HepG2 (cell line): ENCODE results near the gene RIMBP3C. TPM values are rescaled to one million over a fixed set of nuclear protein-coding genes. Genes with fewer than 3 reads are reported as not detected.

Experiments used
- ATAC-seq: fragments of 200-7000 bp; cut with Tn5 transposase; 3 replicates; pipeline ENCODE4 v1.9.1; 2020; ENCODE audit warnings: mild to moderate bottlenecking, moderate library complexity
- BruUV-seq: library from RNA; stranded (reverse); fragments of 400-500 nt; replicated peaks from 2 replicates; lab custom pipeline; 2021; lab: Mats Ljungman, UMichigan
- CTCF ChIA-PET: fragments of 300-600 bp; formaldehyde crosslinking; extraction: SDS; loops from one replicate; lab custom pipeline; 2021; ENCODE audit warnings: low total read pairs, inconsistent platforms, low intra/inter-chr PET ratio; lab: Yijun Ruan, JAX
- POLR2A ChIA-PET: fragments of 350-600 bp; sonication (Branson Sonifier 250); formaldehyde crosslinking; loops from one replicate; lab custom pipeline; 2020; ENCODE audit warnings: antibody characterized with exemption, inconsistent platforms; lab: Yijun Ruan, JAX
- DNase-seq: peaks from one replicate; pipeline ENCODE4 v3.0.0-alpha.2; 2015; ENCODE audit warnings: low spot score
- FAIRE-seq: peaks from 3 replicates; lab custom pipeline; 2011; peaks lifted over from hg19 to GRCh38; lab: Jason Lieb, UNC
- H2AFZ ChIP-seq: one replicate; pipeline ENCODE4 v1.6.1; 2011; ENCODE audit warnings: low read length, inconsistent platforms
- H3K27ac ChIP-seq: fragments of 300-600 bp; 3 replicates; pipeline ENCODE4 v1.8.0; 2011; ENCODE audit warnings: mixed run types, mild to moderate bottlenecking, mixed read lengths, low read length, inconsistent platforms; ENCODE audit not compliant: insufficient read depth; ENCODE audit errors: extremely low read length
- H3K27me3 ChIP-seq, 2 experiments: fragments of 200-600 bp in 1 of 2; 2 replicates in 1 of 2; 3 replicates in 1 of 2; pipeline versions ENCODE4 v1.6.0 to v1.8.0; 2011; ENCODE audit warnings: low read length in 2 of 2, mild to moderate bottlenecking in 2 of 2, moderate library complexity in 2 of 2, inconsistent platforms in 1 of 2; ENCODE audit not compliant: insufficient read depth in 2 of 2, control insufficient read depth in 1 of 2
- H3K36me3 ChIP-seq, 2 experiments: fragments of 200-600 bp in 1 of 2; replicated peaks in 1 of 2; 2 replicates in 1 of 2; 3 replicates in 1 of 2; pipeline versions ENCODE4 v1.5.1 to v1.8.0; 2011; ENCODE audit warnings: low read length in 2 of 2, inconsistent platforms in 1 of 2; ENCODE audit not compliant: insufficient read depth in 2 of 2, control insufficient read depth in 1 of 2
- H3K4me1 ChIP-seq: 2 replicates; pipeline ENCODE4 v1.5.1; 2012; ENCODE audit warnings: low read length, inconsistent platforms; ENCODE audit not compliant: insufficient read depth
- H3K4me2 ChIP-seq: 2 replicates; pipeline ENCODE4 v1.6.0; 2011; ENCODE audit warnings: low read depth, low read length, inconsistent platforms
- H3K4me3 ChIP-seq, 3 experiments: fragments of 200-600 bp in 1 of 3; sonication (generic), shearing (Covaris generic) in 1 of 3; replicated peaks in 1 of 3; 2 replicates each; pipeline ENCODE4 v1.5.1; 2011 to 2016; ENCODE audit warnings: low read length in 3 of 3, inconsistent platforms in 2 of 3, low read depth in 2 of 3, mild to moderate bottlenecking in 2 of 3, control low read depth in 1 of 3, mixed read lengths in 1 of 3; ENCODE audit not compliant: insufficient read depth in 1 of 3
- H3K79me2 ChIP-seq: one replicate; pipeline ENCODE4 v1.6.1; 2011; ENCODE audit warnings: low read length, inconsistent platforms; ENCODE audit not compliant: insufficient read depth
- H3K9ac ChIP-seq: 2 replicates; pipeline ENCODE4 v1.6.0; 2011; ENCODE audit warnings: mild to moderate bottlenecking, low read depth, low read length, inconsistent platforms; ENCODE audit not compliant: insufficient read depth
- H3K9me3 ChIP-seq: 2 replicates; pipeline ENCODE4 v1.5.1; 2012; ENCODE audit warnings: mild to moderate bottlenecking, low read length
- H4K20me1 ChIP-seq: 2 replicates; pipeline ENCODE4 v1.6.0; 2011; ENCODE audit warnings: inconsistent platforms, mild to moderate bottlenecking, low read length, moderate library complexity; ENCODE audit not compliant: insufficient read depth
- ARNT ChIP-seq: fragments of 450-650 bp; IDR thresholded peaks from 2 replicates; pipeline ENCODE4 v1.6.1; 2017
- FOXC1 ChIP-seq: sonication (generic); formaldehyde crosslinking; IDR thresholded peaks from 2 replicates; pipeline ENCODE4 v1.8.0; 2022; ENCODE audit warnings: mild to moderate bottlenecking, missing genetic modification reagents, borderline replicate concordance
- GMEB2 ChIP-seq: IDR thresholded peaks from 2 replicates; pipeline ENCODE4 v1.6.1; 2016; ENCODE audit warnings: missing biosample characterization, missing genetic modification reagents, low read depth
- HNF4G ChIP-seq, 2 experiments: sonication (generic) in 1 of 2; formaldehyde crosslinking in 1 of 2; IDR thresholded peaks; 2 replicates each; pipeline versions ENCODE4 v1.4.0 to v1.6.1; 2011 to 2020; ENCODE audit warnings: borderline replicate concordance in 2 of 2, low read depth in 2 of 2, mild to moderate bottlenecking in 2 of 2, low read length in 1 of 2, missing genetic modification reagents in 1 of 2, moderate library complexity in 1 of 2
- TOE1 ChIP-seq: sonication (generic); formaldehyde crosslinking; IDR thresholded peaks from 2 replicates; pipeline ENCODE4 v1.4.0; 2020; ENCODE audit warnings: mild to moderate bottlenecking, missing genetic modification reagents
- XRCC5 ChIP-seq: fragments of 200-400 bp; formaldehyde crosslinking; optimal IDR thresholded peaks from 2 replicates; pipeline ENCODE3; 2017; ENCODE audit warnings: mild to moderate bottlenecking, low read length
- ZBTB2 ChIP-seq: sonication (generic); formaldehyde crosslinking; IDR thresholded peaks from 2 replicates; pipeline ENCODE4 v1.8.0; 2022; ENCODE audit warnings: low read depth, missing genetic modification reagents
- ZBTB21 ChIP-seq: sonication (generic); formaldehyde crosslinking; IDR thresholded peaks from 2 replicates; pipeline ENCODE4 v1.4.0; 2020; ENCODE audit warnings: missing genetic modification reagents
- ZNF260 ChIP-seq: sonication (generic); formaldehyde crosslinking; IDR thresholded peaks from 2 replicates; pipeline ENCODE4 v1.4.0; 2020; ENCODE audit warnings: missing genetic modification reagents, low read depth, mild to moderate bottlenecking, borderline replicate concordance
- ZNF615 ChIP-seq: sonication (generic); formaldehyde crosslinking; IDR thresholded peaks from 2 replicates; pipeline ENCODE4 v1.5.0; 2020; ENCODE audit warnings: mild to moderate bottlenecking, missing genetic modification reagents, borderline replicate concordance
- WGBS: methylation state at CpG from one replicate; pipeline ENCODE4 v1.1.6; 2017; ENCODE audit warnings: low lambda C conversion rate; 5-methylcytosine and 5-hydroxymethylcytosine counted together
- in situ Hi-C: cut with HindIII; loops from 2 replicates; pipeline ENCODE4 v1.10.0; 2017; ENCODE audit warnings: low pct_unique_long_range_greater_than_20kb; ENCODE audit not compliant: extremely low pct_ligation_motif_present
- intact Hi-C: fragments of 100-400 bp; cut with micrococcal nuclease; formaldehyde crosslinking; loops from one replicate; pipeline ENCODE4 v1.10.0; 2022; ENCODE audit not compliant: unreplicated experiment
- polyA plus RNA-seq, 8 experiments: library from polyadenylated mRNA; depleted of rRNA in 3 of 8; stranded (reverse) in 7 of 8; unstranded in 1 of 8; fragments of >200 nt; fragmentation: Illumina TruSeq in 4 of 8; extraction: Trizol in 4 of 8; gene quantifications; 2 replicates each; pipeline versions ENCODE4 v1.2.1 to v1.2.3, GENCODE V29; 2011 to 2016; ENCODE audit warnings: low read depth in 4 of 8, missing spikeins in 1 of 8, mixed read lengths in 1 of 8; ENCODE audit not compliant: insufficient read depth in 1 of 8
- total RNA-seq, 5 experiments: library from RNA; depleted of rRNA; stranded (reverse); fragments of >200 nt; fragmentation: Illumina TruSeq; extraction: Trizol; gene quantifications; 2 replicates each; pipeline ENCODE4 v1.2.3, GENCODE V29; 2016; ENCODE audit warnings: low read depth in 1 of 5

Gene RIMBP3C
- total and polyA plus RNA-seq, 2 of the 13 experiments (the other 11 are each of a cell fraction or from before 2014, with no cell fraction given): 0.15 TPM; not detected in 1

- Histone ChIP-seq H3K4me2 (no peak overlapping the region), H3K27me3 (no peaks in the 10 kb centered on the region), H2AFZ (no peak overlapping the region), H3K36me3 (peaks cover 15 to 49% of the 10 kb centered on the region in 2 experiments), H3K4me3 (no peak overlapping the region), H3K9ac (no peak overlapping the region), H3K9me3 (no peaks in the 10 kb centered on the region), H3K27ac (no peak overlapping the region), H3K79me2 (peaks cover 85% of the 10 kb centered on the region), H4K20me1 (peaks cover 71% of the 10 kb centered on the region), H3K4me1 (peaks cover 3% of the 10 kb centered on the region; the same call in 1 of the 2 replicates)
- TF ChIP-seq ARNT (no peak), XRCC5 (no peak), TOE1 (CRISPR knock-in tag) (no peak), HNF4G (IDR thresholded peaks at IDR 0.05; ENCODE audit: borderline replicate concordance, low read depth, low read length) (no peak), HNF4G (CRISPR knock-in tag; IDR thresholded peaks at IDR 0.05; ENCODE audit: borderline replicate concordance, low read depth) (no peak), ZNF615 (CRISPR knock-in tag) (no peak), ZNF260 (CRISPR knock-in tag) (no peak), FOXC1 (CRISPR knock-in tag) (no peak), ZBTB2 (CRISPR knock-in tag) (no peak), ZBTB21 (CRISPR knock-in tag) (no peak), GMEB2 (CRISPR knock-in tag) (no peak)
- DNase-seq (no peak), ATAC-seq (no peak), FAIRE-seq (no peak)
- intact Hi-C loops (loop anchor here (2.0 kb wide), 1 partner anchor 13 kb away; no protein-coding TSS in a partner anchor), in situ Hi-C loops (no loop called here)
- ChIA-PET POLR2A (no interaction called here), CTCF (no interaction called here)
- no TSS peak for BruUV-seq
- WGBS: 94% methylated on average over 4 of the region's 4 CpGs
Measured at GRCh38 chr22:21587803-21588611, 36.7 kb upstream of the RIMBP3C start.
